Stromal cell of bone marrow (primary cell): ENCODE results near the gene RSL24D1.

Source experiments
- DNase-seq: peaks from one replicate; pipeline ENCODE4 v3.0.0-alpha.2; 2012; ENCODE audit warnings: low read depth

RSL24D1 gene

DNA sequence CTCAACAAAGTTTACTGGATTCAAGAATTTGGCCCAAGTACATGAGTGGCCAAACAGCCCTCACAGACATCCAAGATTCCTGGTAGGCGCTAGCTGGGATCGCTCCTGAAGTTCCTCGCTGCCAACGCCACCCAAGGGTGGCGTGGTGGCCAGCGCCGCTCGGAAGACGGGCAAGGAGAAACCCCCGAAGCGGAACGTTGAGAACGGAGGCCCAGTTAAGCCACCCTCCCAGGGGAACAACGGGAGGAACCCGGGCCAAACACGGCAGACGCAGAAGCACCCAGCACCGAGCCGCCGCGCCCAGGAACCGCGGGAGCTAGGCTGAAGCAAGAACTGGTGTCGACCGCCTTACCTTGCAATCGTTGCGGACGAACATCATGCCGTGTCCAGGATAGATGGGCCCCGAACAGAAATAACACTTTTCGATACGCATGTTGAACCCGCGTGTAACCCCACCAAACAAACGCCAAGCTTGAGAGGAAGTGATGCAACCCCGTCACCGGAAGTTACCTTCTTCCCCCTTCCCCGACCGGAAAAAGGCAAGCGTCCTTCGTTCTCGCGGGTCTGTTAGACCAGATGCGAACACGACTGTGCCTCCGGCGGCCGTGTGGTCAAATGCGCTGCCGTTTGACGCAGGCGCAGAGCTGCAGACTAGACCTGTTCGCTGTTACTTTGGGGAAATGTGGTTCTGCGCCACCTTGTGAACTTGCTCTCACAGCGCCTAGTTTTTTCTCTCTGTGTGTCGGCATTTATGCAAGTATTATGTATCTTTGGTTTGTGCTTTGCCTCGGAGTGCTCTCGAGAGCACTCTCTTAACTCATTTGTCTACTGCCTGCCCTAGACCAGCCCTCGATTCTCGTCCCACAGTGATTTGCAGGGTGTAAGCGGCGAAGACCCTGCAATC is at the start of gene RSL24D1:
RSL24D1 (minus strand) TSS at position 484 of the 904 bp plus-strand sequence; CDS start at position 433, 51 bp downstream.
- DNase-seq, result peak; percentile 98

DNA sequence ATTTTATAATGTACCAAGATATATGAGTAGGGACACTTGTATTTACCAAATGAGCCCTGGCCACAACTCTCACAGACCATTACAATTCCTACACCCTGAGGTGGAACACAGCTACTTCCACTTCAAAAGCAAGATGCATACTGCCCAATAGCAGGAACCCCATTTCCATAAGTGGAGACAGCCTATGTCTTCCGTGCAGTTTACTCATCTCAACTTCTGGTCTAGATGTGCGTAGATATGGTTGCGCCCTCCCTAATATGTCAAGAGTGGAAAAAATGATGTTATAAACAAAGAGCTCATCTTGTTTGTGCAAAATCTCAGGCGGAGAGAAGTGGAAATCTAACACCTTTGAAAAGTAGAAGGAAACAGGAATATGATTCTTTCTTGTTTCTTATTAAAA is 48.3 kb upstream of the RSL24D1 start:
- DNase-seq, result no peak

DNA sequence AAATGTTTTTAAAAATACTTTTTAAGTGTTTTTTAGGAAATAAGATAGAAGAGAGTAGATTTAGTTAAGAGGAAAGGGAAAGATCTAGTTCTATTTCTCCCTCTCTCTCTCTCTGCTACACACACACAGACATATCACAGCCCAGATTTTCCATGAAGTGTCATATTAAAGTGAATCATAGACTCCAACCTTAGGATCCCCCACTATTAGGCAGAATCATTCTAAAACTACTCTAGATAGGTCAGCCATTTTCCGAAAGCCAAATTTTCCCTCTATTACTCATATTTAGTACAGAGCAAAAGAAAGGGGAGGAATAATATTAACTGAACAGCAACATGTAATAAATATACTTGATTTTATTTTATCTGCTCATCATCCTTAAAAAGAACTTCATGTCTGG is 45.1 kb upstream of the RSL24D1 start:
- peak; percentile 61 for DNase-seq

DNA sequence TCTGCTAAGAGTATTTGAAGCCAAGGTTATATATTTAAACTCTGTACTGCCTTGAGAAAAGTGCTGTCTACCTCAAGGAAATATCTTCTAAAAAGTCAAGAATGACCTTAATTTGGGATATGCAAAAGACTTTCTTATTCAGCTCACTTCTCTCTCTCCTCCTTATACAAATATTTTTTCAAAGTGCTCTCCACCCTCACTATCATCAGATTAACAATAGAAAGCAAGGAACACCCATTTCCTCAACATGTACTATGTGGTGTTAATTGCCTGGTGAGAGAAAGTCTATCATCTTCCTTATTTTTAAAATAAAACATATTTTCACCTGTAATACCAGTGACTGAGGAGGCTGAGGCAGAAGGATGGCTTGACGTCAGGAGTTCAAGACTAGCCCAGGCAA is 44.4 kb upstream of the RSL24D1 start:
- no peak for DNase-seq

DNA sequence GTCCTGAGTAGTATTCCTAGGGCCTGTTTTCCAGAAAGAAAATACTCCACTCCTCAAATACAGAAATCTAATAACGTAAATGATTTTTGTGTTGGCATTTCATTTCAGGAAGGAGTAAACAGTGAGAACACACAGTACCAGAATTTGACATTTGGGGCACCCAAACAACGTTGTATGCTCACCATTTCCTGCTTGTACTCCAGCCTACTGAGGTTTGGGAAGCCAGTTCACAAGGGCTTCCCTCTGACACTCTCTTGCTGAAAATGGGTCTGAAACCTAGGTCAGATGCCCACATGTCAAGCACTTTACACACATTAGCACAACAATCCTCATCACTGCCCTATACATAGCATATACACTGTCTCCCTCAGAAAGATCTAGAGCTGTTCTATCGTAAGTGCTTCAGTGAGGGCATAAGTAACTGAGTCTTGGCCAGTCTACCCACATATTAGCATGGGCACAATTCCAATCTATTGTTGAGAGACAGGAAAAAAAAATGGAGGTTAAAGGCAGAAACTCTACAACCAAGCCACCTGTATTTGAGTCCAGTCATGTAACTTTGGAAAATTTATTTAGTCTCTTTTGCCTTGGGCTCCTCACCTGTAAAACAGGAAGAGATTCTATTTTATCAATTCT is 43.5 kb upstream of the RSL24D1 start:
- DNase-seq, result no peak

DNA sequence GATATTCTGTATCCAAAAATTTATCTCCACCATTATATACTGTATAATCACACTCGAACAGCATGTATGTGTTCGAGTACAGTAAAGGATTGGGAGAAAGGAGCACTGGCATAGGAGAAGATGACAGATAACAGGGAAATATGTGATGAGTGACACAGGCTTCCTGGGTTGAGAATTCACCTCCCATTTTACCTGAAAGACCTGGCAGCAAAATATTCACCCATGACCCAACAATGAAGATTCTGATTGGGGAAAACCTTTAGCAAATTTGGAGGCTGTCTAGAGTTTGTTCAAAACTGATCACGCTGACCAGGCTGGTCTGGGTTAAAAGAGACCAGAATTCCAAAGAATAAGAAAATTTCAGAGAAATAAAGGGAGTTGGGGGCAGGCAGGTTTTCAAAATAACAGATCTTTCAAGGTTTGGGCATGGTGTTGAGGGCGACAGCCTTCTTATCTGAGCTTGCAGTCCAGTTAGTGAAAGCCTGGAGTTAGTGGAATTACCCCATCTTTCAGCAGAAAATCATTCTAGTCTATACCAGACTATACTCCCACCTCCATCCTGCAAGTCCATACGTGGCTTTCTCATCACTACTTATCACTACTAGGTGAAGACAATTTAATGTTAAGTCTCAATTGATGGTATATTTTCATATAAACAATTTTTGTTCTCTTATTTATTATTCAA is 42.8 kb upstream of the RSL24D1 start:
- no peak for DNase-seq

DNA sequence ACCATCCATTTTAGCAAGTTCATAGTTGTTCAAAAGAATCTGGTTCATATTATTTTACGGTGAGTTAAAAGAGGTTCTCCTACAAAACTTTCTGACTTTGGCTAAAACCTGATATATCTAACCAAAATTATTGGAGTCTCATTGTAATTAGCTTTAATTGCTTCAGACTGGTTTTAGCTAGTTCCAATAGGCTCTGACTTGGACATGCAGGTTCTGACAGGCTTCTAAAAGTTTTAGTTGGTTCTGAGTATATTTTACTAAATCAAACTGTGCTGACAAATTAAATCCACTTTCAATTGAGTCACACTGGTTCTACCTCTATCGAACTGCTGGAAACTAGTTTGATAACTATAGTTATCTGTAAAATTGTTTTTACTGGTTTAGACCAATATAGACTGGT is 42.1 kb upstream of the RSL24D1 start:
- no peak for DNase-seq

DNA sequence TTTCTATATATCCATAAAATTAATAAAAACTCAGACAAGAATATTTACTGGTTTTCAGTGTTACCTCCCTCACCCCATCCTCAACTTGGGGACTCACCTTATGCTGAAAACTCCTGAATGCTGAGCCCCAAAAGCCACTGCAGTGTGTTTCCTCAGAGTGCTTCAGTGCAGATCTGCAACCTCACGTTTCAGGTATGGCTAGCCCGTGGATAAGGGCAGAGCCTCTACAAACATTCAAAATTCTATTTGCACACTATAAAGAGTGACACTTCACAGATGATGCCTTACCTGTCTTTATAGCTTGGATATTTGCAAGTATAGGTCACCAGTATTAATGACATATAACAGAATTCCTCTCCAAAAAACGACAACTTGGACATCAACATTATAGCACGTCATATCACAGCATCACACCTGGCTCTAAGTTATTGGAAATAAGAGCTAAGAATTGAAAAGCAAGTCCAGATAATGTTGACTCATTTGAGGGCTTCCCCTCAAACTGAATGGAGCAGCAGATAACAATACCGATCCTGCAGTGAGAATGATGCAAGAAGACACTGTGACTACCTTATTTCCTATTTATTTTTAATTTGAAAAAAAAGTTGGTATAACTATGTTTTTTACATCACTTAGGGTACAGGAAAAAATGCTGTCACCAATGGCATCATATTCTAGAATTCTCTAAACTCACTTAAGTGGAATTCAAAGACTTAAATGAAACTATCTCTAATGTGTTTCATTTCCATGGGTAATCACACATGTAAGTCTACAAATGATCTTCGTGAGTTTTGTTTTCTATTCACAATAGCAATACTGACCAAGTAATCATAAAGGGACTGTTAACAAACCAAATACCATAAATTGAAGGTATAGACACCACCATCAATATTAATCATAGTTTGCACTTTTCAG is 40.7 kb upstream of the RSL24D1 start:
- no peak for DNase-seq

DNA sequence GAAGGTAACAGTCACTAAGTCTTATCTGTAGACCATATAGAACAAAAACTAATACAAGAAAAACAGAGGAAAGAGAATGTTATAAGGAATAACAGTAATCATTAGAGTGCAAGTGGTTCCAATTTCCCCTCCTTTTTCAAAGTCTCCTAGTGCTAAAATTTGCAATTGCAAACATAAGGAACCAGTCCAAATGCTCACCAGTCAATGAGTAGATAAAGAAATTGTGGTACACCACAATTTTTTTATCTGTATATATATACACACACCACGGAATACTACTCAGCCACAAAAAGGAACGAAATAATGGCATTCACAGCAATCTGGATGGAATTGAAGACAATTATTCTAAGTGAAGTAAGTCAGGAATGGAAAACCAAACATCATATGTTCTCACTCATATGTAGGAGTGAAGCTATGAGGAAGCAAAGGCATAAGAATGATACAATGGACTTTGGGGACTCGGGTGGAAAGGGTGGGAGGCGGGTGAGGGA is 38.9 kb upstream of the RSL24D1 start:
- no peak for DNase-seq

DNA sequence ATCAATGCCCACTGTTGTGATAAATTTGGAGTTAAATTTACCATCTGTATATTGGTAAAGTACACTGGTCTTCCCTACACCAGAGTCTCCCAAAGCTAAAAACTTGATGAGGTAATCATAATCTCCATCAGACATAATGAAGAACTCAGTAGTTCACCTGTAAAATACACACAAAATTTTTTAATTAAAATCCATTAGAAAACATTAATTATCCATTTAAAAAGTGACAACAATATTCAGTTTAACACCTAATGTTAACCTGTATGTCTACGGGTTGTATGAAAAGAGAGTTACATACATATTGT is 38.0 kb upstream of the RSL24D1 start:
- DNase-seq, result no peak

DNA sequence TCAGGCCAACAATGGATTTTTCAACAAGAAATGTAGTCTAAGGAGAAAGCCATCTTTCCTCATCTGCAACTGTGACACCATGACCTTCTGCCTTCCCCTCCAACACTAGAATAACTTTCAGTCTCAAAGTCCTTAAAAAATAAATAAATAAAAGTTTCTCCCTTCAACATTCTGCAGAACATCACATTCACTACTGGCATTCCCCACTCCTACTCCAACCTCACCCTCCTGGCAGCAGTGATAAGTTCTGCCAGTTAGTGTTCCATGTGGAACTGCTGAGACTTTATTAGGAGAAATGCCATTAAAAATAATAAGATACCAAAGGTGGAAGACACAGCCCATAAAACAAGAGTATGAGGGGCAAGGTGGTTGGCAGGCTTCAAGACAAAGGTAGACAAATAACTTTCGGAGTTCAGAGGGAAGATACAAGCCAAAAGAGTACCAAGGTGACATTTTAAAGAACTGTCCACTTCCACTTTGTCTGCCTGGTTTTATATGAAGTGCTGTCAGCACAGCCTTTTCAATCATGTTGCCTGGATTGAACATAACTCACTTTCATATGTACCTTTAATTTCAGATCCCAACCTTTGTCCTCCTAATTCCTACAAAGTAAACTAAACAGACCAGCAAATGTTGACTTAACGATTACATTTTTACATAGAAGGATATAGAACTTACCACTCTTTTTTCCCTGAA is 37.5 kb upstream of the RSL24D1 start:
- DNase-seq, result no peak

DNA sequence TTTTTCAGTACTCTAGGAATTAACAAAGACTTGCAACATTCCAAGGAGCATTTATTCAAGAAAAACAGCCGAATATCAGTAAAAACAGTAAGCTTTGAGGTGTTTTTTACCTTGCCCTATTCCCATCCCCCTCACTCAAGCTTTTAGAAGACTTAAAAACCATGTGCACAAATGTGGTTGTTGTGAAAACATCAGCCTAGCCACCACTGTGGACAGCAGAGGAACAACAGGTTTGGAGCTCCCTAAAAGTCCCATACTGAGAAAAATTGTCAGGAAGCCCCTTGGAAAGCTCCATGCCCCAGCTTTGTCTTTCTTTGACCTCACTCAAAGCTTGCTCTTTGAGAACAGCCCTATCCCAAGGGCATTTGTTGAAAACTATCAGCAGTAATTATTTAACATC is 34.7 kb upstream of the RSL24D1 start:
- DNase-seq, result no peak

DNA sequence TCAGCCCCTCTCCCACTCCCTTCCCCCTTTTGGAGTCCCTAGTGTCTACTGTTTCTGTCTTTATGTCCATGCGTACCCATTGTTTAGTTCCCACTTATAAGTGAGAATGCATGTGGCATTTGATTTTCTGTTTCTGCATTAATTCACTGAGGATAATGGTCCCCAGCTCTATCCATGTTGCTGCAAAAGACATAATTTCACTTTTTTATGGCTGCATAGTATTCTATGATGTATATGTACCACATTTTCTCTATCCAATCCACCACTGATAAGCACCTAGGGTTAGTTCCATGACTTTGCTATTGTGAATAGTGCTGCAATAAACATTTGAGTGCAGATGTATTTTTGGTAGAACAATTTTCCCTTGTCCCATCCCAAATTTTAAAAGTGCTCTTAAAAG is 34.2 kb upstream of the RSL24D1 start:
- DNase-seq, result no peak

DNA sequence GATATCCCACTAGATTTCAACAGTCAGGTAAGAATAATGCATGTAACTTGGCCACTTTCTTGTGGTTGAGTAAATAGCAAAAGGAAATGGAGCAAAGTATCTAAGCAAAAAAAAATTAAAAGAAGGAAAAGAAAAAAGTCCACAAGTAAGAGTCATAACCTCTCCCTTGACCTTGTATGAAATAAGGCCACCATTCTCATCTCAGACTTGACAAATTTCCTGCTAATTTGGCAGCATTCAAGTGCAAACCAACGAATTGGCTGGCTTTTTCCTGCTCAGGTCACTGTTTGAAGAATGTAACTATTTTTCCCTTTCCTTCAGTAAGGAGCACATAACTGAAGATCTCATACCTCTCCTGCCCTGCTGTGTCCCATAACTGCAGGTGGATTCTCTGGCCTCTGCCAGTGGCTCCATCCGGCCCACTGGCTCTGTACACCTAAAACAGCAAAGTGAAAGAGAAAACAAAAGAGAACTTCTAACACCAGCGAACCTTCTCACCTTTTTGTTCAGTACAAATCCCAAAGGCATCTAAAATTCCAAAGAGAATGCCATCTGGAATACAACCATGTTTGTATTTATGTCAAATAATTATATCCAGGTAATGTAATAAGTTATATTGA is 33.4 kb upstream of the RSL24D1 start:
- no peak for DNase-seq

DNA sequence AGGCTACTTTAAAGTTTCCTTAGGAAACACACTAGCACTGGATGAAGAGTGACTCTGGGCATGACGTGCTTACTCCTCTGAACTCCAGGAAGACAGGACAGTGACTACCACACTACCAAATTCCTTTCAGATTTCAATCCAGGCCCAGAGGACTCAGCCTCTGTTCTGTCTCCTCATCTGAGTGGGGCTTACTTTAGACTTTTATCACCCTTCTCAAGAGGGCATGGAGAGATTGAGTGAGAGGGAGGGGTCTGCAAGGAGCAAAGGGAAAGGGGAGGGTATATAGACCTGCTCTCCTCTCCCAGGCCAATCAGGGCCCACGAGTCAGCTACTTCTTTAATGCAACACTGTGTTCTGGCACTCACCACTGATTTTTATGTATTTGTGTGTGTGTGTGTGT is 29.4 kb upstream of the RSL24D1 start:
- DNase-seq, result no peak

DNA sequence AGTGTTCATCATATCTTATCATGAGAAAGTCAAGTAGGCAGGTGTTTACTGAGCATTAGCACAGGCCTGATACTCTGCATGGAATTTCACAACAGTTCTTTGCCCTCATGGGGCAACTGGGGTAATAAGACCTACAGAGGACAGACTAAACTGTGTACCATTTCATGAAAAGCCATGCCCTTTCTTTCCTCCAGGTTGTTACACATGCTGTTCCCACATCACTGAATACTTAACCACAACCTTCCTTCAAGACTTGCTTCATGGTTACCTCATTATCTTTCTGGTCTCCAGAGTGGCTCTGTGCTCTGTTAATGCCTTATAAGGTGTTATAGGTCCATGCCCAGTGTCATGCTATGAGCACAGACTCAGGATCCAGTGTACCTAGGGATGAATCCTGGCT is 28.2 kb upstream of the RSL24D1 start:
- DNase-seq, result no peak

DNA sequence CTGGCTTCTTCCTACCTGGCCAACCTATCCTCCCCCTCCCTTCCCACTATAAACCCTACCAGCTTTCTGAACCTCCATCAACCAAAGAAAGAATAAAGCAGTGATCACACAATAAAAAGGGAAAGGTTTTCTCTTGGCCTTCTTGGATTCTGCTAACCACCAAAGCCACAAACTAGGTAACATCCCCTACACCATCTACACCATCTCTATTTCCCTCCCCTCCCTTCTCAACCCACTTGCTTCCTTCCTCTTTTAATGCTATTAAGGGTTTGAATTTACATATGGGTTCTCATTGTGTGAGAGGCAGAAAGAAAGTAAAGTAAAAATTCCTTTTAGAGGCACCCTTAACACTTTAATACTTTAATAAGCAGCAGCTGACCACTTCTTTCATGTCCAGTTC is 25.8 kb upstream of the RSL24D1 start:
- DNase-seq, result no peak

DNA sequence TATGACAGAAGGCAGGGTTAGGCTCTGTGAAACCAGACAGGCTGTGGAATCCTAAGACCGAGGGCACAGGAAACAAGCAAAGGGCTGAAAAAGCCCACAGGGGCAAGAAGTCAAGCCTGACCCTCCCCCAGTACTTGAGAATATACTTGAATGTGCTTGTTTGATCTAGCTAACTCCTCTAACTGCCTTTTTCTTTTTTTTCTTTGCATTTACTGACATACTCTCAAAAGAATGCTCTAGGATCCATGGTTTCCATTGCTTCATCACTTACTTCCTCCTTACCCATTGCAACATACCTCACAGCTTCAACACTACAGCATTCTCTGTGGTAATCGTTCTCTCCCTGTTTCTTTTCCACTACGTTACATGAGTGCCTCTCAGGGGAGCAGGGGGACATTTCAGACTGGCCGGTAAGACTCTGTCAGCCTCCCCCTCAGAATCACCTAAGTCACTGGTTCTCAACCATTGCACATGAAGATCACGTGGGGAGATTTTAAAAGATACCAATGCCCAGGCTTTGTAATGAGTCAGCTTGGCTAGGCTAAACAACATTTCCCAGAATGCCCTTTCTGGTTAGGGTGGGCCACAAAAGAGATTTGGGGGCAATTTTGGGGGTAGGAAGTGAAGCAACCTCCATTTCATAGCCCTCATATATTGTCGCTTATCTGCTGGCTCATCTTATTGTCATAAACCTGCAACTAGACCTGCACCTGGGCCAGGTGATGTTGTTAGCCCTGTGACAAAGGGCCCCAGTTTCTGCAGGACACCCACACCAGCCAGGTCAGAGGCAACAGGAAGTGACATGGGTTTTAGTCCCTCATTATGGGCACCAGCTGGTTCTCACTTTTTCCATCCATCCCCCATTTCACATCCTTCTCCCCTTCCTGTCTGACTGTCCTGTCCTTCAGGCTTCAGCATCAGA is 24.6 kb upstream of the RSL24D1 start:
- DNase-seq, result peak; percentile 91

DNA sequence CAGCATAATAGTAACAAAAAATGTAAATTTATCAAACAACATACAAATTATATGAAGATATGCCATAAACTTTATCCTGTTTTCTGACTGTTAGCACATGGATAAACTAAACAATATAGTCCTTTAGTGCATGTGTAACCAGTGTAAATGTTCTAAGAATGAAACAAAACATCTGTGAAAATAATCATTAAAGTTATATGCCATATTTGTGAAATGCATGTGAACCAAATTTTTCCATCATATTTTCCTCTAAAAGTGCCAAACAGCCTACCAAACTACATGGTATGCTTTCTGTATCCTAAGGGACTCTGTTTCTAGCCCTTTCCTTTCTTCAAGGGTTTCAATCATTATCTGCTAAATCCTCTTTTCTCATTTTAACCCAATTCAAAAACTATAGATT is 23.9 kb upstream of the RSL24D1 start:
- DNase-seq, result no peak

DNA sequence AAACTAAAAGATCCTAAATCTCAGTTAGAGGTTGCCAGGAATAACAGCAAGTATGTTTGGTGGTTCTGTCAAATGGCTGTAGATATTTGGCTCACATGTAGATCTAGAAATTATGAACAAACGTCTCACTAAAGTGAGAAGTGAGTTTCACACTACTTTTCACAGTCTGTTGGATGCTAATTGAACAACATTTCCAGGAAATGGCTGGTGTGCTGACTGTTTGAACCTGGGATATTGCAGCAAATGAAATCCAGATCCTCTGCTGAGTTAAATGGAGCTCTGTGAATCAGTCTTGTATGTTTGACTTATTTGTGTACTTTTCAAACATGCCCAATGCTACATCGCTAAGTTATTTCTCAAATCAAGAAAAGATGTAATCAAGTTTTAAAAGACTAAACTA is 21.3 kb upstream of the RSL24D1 start:
- no peak for DNase-seq
